GM12874 (cell line): ENCODE measurements around the gene OR10A4.

Experiments
- TF ChIP-seq, protein P1 (sequence below): IDR thresholded peaks from 2 replicates; pipeline ENCODE4 v1.5.1; 2011; ENCODE audit warnings: low read depth, mild to moderate bottlenecking, control low read depth, low read length, moderate library complexity; ENCODE audit not compliant: insufficient read depth

Gene OR10A4

DNA sequence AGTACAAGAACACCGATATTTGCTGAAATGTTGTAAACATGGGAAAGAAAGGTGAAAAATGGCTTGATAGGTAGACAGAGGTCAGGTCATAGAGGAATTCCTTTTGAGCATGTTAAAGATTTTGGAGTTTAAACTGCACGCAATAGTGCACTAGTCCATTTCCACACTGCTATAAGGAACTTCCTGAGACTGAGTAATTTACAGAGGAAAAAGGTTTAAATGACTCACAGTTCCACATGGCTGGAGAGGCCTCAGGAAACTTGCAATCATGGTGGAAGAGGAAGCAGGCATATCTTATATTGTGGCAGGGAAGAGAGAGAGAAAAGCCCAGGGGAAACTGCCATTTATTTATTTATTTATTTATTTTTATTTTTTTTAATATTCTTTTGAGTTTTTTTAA, 25.9 kb upstream of the OR10A4 start:
- TF ChIP-seq, protein P1, sequence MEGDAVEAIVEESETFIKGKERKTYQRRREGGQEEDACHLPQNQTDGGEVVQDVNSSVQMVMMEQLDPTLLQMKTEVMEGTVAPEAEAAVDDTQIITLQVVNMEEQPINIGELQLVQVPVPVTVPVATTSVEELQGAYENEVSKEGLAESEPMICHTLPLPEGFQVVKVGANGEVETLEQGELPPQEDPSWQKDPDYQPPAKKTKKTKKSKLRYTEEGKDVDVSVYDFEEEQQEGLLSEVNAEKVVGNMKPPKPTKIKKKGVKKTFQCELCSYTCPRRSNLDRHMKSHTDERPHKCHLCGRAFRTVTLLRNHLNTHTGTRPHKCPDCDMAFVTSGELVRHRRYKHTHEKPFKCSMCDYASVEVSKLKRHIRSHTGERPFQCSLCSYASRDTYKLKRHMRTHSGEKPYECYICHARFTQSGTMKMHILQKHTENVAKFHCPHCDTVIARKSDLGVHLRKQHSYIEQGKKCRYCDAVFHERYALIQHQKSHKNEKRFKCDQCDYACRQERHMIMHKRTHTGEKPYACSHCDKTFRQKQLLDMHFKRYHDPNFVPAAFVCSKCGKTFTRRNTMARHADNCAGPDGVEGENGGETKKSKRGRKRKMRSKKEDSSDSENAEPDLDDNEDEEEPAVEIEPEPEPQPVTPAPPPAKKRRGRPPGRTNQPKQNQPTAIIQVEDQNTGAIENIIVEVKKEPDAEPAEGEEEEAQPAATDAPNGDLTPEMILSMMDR, result no peak

GRCh38 chr11:6855971-6856541, 20.4 kb upstream of the OR10A4 start:
- TF ChIP-seq, protein P1, result no peak

DNA sequence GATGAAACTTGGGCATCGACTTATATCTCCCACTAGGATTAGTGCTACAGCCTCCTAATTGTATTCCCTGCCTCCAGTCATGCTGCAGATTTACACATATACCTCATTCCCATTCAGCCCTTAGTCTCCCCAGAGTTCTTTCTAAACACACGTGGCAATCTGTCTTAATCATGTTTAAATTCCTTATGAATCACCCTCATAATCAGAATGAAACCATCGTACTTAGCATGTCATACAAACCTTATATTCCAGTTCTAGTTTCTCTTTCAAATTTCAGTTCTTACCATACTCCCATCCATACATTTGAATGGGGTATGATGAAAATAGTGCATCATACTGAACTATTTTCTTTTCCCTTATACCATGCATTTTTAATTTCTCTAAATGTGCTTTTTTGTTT, 19.6 kb upstream of the OR10A4 start:
- TF ChIP-seq, protein P1, result no peak

DNA sequence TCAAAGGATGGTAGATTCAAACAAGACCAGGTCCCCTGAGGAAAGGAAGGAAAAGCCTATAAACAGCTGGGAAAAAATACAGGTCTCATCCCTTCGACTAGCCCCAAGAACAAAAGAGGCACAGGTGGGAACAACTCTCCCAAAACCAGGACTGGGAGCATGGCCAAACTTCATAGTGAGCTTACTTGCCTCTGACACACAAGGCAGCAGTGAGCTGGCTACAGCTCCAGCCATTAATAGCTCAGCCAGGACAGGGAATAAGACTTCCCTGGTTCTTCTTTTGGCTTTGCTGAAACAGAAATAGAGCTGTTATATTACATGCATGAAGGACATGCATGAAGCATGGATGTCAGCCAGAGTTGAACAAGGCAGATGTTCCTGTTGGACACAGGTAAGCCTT, 13.5 kb upstream of the OR10A4 start, which contains the start of gene OR10A2:
Gene OR10A2, plus strand, starts transcription at position 97 of the 400 bp plus-strand sequence. CDS start 6,698 bp downstream, outside the sequence.
- TF ChIP-seq, protein P1, result no peak

- TF ChIP-seq, protein P1, result no peak
Measured at GRCh38 chr11:6864438-6864837, 12.0 kb upstream of the OR10A4 start.

DNA sequence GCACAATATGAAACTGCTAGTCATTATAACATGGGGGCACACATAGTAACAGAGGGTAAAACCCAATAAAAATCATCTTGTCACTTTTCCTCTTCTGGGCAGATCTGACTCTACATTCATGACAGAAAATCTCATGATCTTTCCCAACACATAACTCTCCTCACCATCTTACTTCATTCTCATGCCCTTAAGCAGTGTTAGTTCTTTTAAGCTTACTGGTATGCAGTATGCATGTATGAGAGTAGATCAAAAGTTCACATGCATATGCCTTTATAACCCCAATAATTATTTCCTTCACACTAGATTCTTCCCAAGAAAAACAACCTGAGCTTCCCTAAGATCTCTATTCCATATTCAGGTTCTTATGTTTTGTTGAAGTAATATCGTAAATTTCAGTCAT, 5.1 kb upstream of the OR10A4 start:
- TF ChIP-seq, protein P1, result no peak

- TF ChIP-seq, protein P1, result no peak
Measured at GRCh38 chr11:6875761-6876160, 664 bp upstream of the OR10A4 start.
